NCI-H82 treated with DMSO at 0.1 percent for 48 hours (cell line): ENCODE data around the gene IGLL1.
"Not testable (repeated sequence)": the region's sequence is repeated elsewhere in the genome, so short reads cannot be mapped to it uniquely, and the experiment has no call there.

Experiments
- DNase-seq: peaks from one replicate; lab custom pipeline; 2025; ENCODE audit not compliant: unreplicated experiment; lab: John Stamatoyannopoulos, UW

The IGLL1 gene

DNA sequence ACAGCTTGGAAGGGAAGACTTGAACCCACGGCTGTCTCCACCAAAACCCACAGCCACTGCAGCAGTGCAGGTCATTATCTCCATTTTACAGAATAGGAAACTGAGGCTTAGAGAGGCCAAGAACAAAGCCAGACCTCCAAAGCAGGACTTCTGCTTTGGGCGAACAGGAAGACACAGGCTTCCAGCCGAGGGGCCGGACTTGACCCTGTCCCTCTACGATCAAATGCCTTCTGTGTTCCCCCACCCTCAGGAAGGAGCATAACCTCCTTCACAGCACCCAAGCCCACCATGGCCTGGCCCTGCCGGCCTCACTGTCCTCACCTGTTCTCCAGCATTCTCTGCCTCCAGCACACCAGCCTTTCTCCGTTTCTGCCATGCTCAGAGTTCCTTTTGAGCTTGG is 15.8 kb downstream of the IGLL1 start:
- DNase-seq, result no peak

DNA sequence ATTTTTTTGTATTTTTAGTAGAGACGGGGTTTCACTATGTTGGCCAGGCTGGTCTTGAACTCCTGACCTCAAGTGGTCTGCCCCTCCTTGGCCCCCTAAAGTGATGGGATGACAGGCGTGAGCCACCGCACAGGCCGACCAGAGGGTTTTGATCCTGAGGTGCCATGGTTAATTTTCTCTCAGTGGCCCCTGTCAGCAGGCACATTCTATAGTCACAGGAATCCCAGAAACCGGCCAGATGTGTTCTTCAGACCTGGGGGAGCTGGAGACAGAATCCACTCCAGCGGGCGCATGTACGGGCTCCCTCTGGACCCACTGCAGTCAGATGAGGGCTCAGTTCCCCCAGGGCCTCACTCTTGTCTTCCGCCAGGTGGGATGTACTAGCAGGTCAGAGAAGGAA is 17.0 kb downstream of the IGLL1 start:
- DNase-seq, result no peak

DNA sequence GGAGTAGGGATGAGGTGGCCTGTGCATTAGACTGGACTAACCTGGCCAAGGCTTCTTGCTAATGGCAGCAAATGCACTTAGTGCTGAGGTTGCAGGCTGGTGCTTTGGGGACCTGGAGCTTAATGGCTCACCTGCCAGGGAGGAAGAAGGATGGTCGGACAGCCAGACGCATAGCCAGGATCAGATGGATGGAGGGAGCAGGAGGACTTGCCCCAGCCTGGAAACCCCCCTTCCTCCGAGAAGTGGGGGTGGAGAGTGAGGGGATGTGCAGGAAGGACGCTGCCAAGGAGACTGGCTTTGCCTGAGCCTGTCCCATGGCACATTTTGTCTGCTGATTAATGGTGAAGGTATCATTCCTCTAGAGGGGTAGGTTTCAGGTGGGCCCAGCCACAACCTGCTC is 17.9 kb downstream of the IGLL1 start:
- DNase-seq, result no peak

DNA sequence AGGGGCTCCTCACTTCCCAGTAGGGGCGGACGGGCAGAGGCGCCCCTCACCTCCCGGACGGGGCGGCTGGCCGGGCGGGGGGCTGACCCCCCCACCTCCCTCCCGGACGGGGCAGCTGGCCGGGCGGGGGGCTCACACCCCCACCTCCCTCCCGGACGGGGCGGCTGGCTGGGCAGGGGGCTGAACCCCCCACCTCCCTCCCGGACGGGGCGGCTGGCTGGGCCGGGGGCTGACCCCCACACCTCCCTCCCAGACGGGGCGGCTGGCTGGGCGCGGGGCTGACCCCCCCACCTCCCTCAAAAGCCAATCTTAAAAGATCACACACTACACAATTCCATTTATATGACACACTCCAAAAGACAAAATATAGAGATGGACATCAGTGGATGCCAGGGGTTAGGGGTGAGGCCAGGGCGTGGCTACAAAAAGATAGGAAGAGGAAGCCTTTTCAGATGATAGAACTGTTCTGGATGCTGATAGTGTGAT is 19.0 kb downstream of the IGLL1 start:
- DNase-seq, result not testable (repeated sequence)

DNA sequence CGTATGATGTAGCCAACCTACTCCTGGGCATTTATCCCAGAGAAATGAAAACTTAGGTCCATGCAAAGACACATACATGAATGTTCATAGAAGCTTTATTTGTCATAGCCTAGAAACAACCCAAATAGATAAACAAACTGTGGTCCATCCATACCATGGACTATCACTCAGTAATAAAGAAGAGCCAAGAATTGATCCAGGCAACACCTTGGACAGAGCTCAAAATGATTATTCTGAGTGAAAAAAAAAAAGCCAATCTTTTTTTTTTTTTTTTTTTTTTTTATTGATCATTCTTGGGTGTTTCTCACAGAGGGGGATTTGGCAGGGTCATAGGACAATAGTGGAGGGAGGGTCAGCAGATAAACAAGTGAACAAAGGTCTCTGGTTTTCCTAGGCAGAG is 19.9 kb downstream of the IGLL1 start:
- not testable (repeated sequence) for DNase-seq

DNA sequence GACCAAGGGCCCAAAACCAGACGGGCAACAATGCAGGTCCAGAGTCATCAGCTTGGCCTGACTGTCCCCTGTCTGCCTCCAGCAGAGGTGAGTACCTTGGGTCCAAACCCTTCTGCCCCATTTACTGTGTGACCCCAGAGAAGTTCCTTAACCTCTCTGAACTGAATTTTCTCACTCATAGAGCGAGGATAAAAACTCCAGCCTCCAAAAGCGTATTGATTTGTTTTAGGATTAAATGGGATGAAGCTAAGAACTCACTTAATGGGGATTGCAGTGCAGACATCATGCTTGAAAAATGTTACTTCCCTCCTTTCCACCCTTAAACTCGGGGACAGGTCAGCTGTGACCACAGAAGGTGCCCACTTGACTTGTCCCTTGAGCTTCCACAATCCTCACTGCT is 22.6 kb downstream of the IGLL1 start:
- no peak for DNase-seq

DNA sequence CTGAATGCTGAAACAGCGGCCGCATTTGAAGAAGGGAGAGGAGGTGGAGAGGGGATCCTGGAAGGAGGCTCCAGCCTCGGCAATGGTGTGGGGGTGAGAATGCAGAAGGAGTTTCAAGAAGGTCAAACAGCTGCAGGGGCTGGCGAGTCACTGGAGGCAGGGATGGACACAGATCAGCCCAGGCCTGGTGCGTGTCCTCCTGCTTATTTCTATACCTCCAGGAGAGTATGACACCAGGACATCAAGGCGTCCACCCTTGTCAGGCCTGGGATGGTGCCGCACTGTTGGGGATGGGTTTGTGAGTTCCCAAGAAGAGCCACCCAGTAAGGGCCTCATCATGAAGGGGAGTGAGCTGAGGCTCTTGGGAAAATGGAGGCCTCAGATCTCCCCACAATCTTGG is 23.1 kb downstream of the IGLL1 start:
- no peak for DNase-seq

DNA sequence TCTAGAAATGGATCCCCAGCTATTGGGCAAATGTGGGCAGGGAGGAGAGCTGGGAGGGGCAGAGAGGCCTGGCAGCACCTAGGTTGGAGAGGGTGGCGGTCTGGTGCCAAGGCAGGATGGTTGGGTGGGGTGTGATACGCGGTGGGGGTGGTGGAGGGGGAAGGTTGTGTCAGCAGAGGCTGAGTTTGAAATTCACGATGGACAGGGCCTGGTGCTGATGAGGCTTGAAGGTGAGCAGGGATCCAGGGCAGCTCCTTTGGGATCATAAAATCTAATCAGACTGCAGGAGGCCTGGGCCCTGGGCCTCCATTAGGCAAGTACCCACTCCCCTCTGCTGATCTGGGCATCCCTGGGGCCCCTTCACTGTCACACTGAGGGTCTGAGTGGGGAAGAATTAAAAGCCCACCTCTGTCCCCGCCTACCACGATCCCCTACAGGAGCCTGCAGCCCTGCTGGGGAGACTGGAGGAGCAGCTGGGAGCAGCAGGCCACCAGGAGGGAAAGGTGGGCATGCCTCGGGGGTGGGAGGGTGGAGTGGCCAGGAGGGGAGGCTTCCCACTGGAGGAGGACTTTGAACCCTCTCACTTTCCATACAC is 24.0 kb downstream of the IGLL1 start:
- DNase-seq, result no peak

DNA sequence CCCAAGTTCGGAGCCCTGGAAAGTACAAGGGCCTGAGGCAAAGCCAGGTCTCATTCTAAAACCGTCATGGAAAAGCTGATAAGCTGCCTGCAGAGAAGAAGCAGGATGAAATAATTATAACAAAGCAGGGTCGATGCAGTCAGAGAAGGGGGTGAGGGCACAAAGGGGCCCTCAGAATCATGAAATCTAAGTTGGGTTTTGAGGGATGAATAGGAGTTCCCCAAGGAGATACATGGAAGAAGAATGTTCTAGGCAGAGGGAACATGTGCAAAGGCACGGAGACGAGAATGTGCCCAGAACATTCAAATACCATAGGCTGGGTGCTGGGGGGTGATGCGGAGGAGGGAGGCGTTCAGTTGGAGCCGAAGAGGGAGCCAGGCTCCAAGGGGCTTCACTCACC is 25.0 kb downstream of the IGLL1 start:
- no peak for DNase-seq

DNA sequence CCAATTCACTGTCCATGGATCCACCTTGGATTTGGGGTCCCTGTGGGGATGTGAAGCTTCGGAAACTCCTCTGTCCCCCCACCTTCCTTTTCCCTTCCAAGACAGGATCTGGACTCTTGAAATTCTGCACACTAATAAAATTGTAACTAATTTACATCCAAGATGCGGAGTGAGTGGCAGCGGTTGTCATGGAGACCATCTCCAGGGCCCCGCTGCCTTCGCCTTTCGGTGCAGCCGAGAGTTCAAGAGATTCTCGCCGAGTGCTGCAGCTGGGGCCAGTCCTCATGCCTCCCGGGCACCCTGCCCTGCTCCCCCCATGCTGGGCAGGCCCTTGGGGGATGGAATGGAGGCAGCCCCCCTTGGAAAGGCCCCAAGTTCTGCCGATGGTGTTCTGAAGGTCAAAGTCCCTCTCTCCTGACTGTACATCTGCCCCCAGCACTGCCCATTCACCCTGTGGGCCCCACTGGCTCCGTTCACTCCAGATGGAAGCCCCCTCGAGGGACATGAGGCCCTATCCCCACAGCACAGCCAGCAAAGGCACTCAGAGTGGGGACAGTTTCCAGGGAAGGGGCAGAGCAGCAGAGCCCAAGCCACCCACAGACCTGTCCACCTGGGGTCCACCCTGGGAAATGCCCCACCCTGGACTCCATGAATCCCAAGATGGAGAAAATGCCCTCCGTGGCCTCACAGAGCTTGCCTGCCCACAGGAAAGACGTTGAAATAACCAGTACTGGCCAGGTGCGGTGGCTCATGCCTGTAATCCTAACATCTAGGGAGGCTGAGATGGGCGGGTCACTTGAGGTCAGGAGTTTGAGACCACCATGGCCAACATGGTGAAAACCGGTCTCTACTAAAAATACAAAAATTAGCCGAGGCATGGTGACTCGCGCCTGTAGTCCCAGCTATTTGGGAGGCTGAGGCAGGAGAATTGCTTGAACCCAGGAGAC is 25.9 kb downstream of the IGLL1 start:
- DNase-seq, result no peak

DNA sequence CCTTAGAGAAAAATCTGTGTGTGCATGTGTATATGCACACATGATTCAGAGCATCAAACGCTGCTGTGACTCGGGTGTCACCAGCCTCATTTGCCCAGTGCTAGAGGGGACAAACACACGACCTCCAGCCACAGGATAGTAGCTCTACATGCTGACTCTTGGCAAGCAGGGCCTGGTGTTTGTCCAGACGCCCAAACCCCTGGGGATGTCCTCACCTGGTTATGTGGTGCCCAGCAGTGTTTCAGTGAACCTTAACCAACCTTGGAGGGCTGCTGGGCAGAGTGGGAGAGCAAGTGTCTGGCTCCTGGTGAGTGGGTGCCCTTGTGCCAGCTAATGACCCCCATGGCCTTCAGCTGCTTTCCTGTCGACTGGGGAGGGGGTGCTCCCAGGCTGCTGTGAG is 26.7 kb downstream of the IGLL1 start:
- no peak for DNase-seq

DNA sequence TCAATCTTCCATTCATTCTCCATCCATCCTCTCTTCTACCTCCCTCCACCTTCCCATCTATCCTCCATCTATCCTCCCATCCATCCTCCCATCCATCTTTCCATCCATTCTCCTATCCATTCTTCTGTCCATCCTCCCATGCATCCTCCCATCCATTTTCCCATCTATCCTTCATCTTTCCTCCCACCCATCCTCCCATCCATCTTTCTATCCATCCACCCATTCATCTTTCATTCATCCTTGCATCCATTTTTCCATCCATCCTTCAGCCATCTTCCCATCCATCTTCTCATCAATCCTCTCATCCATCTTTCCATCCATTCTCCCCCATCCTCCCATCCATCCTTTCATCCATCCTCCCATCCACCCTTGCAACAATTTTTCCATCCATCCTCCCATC is 27.5 kb downstream of the IGLL1 start:
- DNase-seq, result no peak

DNA sequence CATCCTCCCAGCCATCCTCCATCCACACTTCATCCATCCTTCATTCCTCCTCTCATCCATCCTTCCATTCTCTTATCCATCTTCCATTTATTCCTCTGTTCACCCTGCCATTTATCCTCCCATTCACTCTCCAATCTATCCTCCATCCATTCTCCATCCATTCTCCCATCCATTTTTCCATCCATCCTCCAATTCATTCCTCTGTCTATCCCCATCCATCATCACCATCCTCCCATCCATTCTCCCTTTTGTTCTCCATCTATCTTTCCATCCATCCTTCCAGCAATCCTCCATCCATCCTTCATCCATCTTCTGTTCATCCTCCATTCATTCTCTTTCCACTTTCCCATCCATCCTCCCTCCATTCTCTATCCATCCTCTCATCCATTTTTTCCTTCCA is 28.7 kb downstream of the IGLL1 start:
- no peak for DNase-seq

DNA sequence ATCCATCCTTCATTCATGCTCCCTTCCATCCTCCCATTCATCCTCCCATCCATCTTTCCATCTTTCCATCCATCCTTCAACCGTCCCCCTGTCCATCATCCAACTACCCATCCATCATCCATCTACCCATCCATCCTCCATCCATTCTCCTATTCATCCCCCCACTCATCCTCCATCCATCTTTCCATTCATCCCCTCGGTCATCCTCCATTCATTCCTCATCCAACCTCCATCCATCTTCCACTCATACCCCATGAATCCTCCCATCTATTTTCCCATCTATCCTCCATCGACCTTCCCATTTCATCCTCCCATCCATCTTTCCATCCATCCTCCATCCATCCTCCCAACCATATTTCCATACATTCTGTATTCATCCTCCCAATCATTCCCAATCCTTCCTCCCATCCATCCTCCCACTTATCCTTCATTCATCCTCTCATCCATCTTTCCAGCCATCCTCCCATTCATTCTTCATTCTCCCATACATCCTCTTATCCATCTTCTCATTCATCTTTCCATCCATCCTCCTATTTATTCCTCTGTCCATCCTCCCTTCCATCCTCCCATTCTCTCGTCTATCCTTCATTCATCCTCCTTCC is 29.9 kb downstream of the IGLL1 start:
- DNase-seq, result no peak

DNA sequence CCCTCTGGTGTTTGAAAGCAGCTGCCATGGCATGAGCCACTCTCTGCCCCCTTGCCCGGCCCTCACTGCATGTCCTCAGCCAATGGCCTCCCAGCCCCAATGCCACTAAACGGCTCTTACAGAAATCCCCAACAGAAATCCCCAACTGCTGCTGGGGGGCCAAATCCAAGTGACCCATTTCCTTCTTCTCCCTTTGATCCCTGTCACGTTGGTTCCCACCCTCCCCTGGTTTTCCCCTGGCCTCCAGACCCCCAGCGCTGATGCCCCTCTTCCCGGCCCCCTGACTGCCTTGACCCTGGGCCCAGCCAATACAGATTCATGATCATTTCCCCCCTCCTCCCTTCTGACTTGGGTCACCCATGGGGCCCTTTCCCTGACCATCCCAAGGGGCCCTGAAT is 30.9 kb downstream of the IGLL1 start:
- no peak for DNase-seq

DNA sequence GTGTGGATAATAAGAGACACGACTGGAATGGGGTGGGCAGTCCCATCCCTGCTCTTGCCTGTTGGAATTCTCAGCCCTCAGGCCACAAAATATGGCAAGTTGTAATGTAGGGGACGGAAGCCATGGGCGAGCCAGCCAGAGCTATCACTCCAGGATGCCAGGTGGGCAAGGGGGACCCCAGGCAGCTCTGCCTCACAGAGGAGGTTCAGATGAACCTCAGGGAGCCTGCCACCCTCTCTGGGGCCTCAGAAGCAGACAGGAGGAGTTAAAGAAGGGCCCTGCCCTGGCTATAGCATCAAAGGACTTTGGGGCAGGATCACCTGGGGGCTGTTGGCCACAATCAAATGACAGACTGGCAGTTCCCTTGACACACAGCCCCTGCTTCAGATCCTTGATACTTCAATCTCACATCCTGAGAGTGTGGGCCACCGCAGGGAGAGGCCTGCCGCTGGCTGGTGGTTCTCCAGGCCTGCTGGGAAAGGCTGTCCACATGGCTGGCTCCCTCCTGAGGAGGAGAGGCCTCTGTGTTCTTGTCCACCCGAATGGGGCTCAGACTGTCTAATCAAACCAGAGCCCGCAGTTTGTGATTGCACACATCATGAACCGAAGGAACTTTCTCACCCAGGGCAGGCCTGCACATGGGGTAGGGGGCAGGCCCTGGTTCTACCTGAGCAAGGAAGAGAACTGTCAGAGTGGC is 31.4 kb downstream of the IGLL1 start:
- no peak for DNase-seq

DNA sequence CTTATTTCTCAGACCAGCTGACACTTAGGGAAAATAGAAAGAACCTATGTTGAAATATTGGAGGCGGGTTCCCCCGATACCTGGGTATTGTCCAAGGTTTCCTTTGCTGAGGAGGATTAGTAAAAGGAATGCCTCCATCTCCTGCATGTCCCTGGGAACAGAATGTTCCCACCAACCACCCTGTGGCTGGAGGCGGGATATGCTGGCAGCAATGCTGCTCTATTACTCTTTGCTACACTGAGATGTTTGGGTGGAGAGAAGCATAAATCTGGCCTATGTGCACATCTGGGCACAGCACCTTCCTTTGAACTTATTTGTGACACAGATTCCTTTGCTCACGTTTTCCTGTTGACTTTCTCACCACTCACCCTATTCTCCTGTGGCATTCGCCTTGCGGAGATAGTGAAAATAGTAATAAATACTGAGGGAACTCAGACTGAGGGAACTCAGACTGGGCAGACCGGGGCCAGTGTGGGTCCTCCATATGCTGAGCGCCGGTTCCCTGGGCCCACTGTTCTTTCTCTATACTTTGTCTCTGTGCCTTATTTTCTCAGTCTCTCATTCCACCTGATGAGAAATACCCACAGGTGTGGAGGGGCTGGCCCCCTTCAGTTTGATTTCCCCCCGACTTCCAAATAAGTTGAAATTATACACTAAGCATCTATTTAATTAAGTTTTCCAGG is 32.1 kb downstream of the IGLL1 start:
- DNase-seq, result no peak

DNA sequence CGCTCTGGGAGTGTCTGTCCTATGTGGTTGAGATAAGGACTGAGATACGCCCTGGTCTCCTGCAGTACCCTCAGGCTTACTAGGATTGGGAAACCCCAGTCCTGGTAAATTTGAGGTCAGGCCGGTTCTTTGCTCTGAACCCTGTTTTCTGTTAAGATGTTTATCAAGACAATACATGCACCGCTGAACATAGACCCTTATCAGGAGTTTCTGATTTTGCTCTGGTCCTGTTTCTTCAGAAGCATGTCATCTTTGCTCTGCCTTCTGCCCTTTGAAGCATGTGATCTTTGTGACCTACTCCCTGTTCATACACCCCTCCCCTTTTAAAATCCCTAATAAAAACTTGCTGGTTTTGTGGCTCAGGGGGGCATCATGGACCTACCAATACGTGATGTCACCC is 32.7 kb downstream of the IGLL1 start:
- DNase-seq, result not testable (repeated sequence)

DNA sequence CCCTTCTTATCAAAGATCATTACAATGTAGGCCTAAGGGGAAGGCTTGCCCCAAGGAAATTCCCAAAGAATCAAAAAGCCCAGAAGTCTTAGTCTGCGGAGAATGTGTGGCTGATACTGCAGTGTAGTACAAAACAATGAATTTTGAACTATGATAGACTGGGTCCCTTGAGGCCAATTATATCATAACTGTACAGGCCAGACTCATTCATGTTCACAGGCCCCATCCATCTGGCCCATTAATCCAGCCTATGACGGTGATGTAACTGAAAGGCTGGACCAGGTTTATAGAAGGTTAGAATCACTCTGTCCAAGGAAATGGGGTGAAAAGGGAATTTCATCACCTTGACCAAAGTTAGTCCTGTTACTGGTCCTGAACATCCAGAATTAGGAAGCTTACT is 35.2 kb downstream of the IGLL1 start:
- DNase-seq, result no peak

DNA sequence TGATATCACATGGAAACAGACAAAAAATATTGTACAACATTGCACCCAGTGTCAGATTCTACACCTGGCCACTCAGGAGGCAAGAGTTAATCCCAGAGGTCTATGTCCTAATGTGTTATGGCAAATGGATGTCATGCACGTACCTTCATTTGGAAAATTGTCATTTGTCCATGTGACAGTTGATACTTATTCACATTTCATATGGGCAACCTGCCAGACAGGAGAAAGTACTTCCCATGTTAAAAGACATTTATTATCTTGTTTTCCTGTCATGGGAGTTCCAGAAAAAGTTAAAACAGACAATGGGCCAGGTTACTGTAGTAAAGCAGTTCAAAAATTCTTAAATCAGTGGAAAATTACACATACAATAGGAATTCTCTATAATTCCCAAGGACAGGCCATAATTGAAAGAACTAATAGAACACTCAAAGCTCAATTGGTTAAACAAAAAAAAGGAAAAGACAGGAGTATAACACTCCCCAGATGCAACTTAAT is 36.5 kb downstream of the IGLL1 start:
- DNase-seq, result not testable (repeated sequence)

DNA sequence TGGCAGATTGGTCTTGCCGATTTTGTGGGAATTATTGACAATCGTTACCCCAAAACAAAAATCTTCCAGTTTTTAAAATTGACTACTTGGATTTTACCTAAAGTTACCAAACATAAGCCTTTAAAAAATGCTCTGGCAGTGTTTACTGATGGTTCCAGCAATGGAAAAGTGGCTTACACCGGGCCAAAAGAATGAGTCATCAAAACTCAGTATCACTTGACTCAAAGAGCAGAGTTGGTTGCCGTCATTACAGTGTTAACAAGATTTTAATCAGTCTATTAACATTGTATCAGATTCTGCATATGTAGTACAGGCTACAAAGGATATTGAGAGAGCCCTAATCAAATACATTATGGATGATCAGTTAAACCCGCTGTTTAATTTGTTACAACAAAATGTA is 37.2 kb downstream of the IGLL1 start:
- DNase-seq, result no peak
